Stimulated activated CD4-positive, alpha-beta T cell treated with anti-CD3 and anti-CD28 coated beads, Interleukin-15, amount 100 ng/mL, for 24 hours (primary cell): ENCODE measurements around the gene CIAO2A.
"Not testable (repeated sequence)": the region's sequence is repeated elsewhere in the genome, so short reads cannot be mapped to it uniquely, and the experiment has no call there.

Experiments
- DNase-seq: peaks from one replicate; pipeline ENCODE4 v3.0.0-alpha.2; 2020

CIAO2A gene

GRCh38 chr15:64111679-64112050 is 18.0 kb upstream of the CIAO2A start:
- DNase-seq = no peak

GRCh38 chr15:64110950-64111678 is 17.5 kb upstream of the CIAO2A start:
- no peak for DNase-seq

- DNase-seq = not testable (repeated sequence)
Observed at GRCh38 chr15:64110108-64110701, 16.6 kb upstream of the CIAO2A start.

GRCh38 chr15:64107337-64107736 is 13.7 kb upstream of the CIAO2A start:
- no peak for DNase-seq

GRCh38 chr15:64105113-64105704 is 11.6 kb upstream of the CIAO2A start:
- DNase-seq = no peak

- DNase-seq = no peak
Observed at GRCh38 chr15:64102497-64102896, 8.9 kb upstream of the CIAO2A start.

- DNase-seq = no peak
Observed at GRCh38 chr15:64100958-64101357, 7.3 kb upstream of the CIAO2A start.

- DNase-seq = no peak
Observed at GRCh38 chr15:64099379-64099778, 5.7 kb upstream of the CIAO2A start.

GRCh38 chr15:64096668-64097384 is 3.2 kb upstream of the CIAO2A start:
- no peak for DNase-seq

GRCh38 chr15:64095795-64096667 is 2.4 kb upstream of the CIAO2A start, which contains the start of gene SNX1:
Gene SNX1 (plus strand): TSS chr15:64095982. CDS start chr15:64096014, 32 bp downstream.
- peak; percentile 96 for DNase-seq

GRCh38 chr15:64095431-64095794 is 1.8 kb upstream of the CIAO2A start:
- DNase-seq = no peak

- peak; percentile 54 for DNase-seq
Observed at GRCh38 chr15:64092864-64093626, 593 bp downstream of the CIAO2A start.

GRCh38 chr15:64092075-64092820 is 1.4 kb downstream of the CIAO2A start:
- DNase-seq = no peak

- DNase-seq = no peak
Observed at GRCh38 chr15:64090527-64090926, 3.1 kb downstream of the CIAO2A start.

GRCh38 chr15:64089543-64090280 is 3.9 kb downstream of the CIAO2A start:
- DNase-seq = no peak

- DNase-seq = no peak
Observed at GRCh38 chr15:64082757-64083156, 10.9 kb downstream of the CIAO2A start.

GRCh38 chr15:64073496-64073895 is 20.1 kb downstream of the CIAO2A start:
- DNase-seq = not testable (repeated sequence)

- DNase-seq = no peak
Observed at GRCh38 chr15:64072812-64073211, 20.8 kb downstream of the CIAO2A start.

- no peak for DNase-seq
Observed at GRCh38 chr15:64071931-64072765, 21.5 kb downstream of the CIAO2A start.
